HL-60 (cell line): Measurements from ENCODE around the gene GALNT14.

Source experiments
- CTCF ChIP-seq: IDR thresholded peaks from one replicate; pipeline ENCODE4 v1.5.1; 2011; ENCODE audit warnings: low read length, control low read depth, inconsistent platforms; ENCODE audit not compliant: insufficient read depth
- REST ChIP-seq: IDR thresholded peaks from 2 replicates; pipeline ENCODE4 v1.6.1; 2012; ENCODE audit warnings: low read depth; ENCODE audit not compliant: insufficient replicate concordance

DNA sequence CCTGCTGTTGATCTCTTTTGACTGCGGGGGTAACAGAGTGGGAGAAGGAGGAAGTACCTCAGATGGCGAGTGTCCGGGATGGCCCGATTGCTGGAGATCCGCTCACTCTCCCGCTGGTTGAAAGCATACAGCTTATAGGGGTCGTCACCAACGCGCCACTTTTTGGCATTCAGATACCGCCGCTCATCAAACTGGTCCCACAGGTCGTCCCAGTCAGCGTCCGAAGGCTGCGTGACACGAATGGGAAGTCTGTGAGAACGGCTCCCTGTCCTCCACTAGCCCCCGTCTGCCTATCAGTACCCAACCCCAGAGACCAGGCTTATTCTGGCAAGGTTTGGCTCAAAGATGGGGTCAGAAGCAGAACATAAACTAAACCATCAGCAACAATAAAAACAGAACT lies 145.5 kb downstream of the GALNT14 start:
- TF ChIP-seq CTCF (no peak), REST (no peak)
